Esophagus (tissue), 2 donors: ENCODE data around the gene SPACA6. TPM values are rescaled to one million over a fixed set of nuclear protein-coding genes. Genes with fewer than 3 reads are reported as not detected.
"Not testable (repeated sequence)": the region's sequence is repeated elsewhere in the genome, so short reads cannot be mapped to it uniquely, and the experiment has no call there.

ENCODE experiments used
- H3K27ac ChIP-seq, 2 donors: one replicate each; pipeline ENCODE4 v1.5.1; 2013; ENCODE audit warnings: low read depth in 2 of 2, mild to moderate bottlenecking in 2 of 2, inconsistent platforms in 1 of 2, low read length in 1 of 2, moderate library complexity in 1 of 2
- H3K27me3 ChIP-seq, 2 donors: one replicate each; pipeline ENCODE4 v1.6.1; 2013; ENCODE audit warnings: low read length in 2 of 2, control low read depth in 1 of 2, mild to moderate bottlenecking in 1 of 2; ENCODE audit not compliant: insufficient read depth in 2 of 2, control insufficient read depth in 1 of 2
- H3K36me3 ChIP-seq, 2 donors: one replicate each; pipeline ENCODE4 v1.6.1; 2013; ENCODE audit warnings: low read length in 1 of 2; ENCODE audit not compliant: control insufficient read depth in 2 of 2, insufficient read depth in 2 of 2
- H3K4me1 ChIP-seq, 2 donors: one replicate each; pipeline ENCODE4 v1.6.1; 2013; ENCODE audit warnings: low read length in 1 of 2; ENCODE audit not compliant: control insufficient read depth in 2 of 2, insufficient read depth in 2 of 2
- H3K4me3 ChIP-seq, 2 donors: one replicate each; pipeline ENCODE4 v1.5.1; 2013; ENCODE audit warnings: low read length in 2 of 2, mild to moderate bottlenecking in 2 of 2, low read depth in 1 of 2, moderate library complexity in 1 of 2
- H3K9me3 ChIP-seq, 2 donors: one replicate each; pipeline ENCODE4 v1.6.1; 2013; ENCODE audit warnings: mild to moderate bottlenecking in 2 of 2, low read depth in 1 of 2, low read length in 1 of 2, moderate library complexity in 1 of 2; ENCODE audit not compliant: control insufficient read depth in 2 of 2, insufficient read depth in 1 of 2
- WGBS, 2 donors: extraction: QIAGEN DNeasy Blood & Tissue Kit; methylation state at CpG; one replicate each; pipeline ENCODE4 v1.1.7; 2013; 5-methylcytosine and 5-hydroxymethylcytosine counted together
- polyA plus RNA-seq, 2 donors: library from polyadenylated mRNA; stranded (reverse); fragments of 200-250 nt; gene quantifications; one replicate each; pipeline ENCODE4 v1.2.3, GENCODE V29; 2013
- donor health status: healthy with polysubstance abuse.
- donor health status: Bipolar disorder and iron deficiency.

SPACA6 gene
- polyA plus RNA-seq, 2 donors: 4.4 to 14.0 TPM

DNA sequence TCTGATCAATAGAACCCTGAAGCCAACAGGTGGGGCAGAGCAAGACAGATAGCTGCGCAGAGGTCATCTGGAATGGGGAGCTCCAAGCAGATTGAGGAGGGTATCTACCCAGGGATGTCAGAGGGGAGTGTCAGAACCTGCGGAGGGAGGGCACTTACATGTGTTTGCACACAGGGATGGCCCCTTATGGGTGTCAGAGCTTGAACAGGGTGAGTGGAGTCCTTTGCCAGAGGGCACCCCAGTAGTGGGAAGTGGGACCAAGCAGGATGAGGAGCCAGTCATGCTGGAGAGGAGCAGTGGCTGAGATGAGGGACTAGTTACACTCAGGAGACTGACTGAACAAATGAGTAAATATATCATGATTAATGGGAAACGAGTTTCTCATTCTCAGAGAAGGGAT lies 29.5 kb upstream of the SPACA6 start:
- H3K4me1 ChIP-seq: no peaks in the 10 kb centered on the region
- no peak overlapping the region for H3K4me3 ChIP-seq
- peaks cover 2 to 3% of the 10 kb centered on the region in 2 donors for H3K27me3 ChIP-seq
- WGBS, 2 donors: 59 to 61% methylated on average over 3 of the region's 3 CpGs
- no peaks in the 10 kb centered on the region for H3K36me3 ChIP-seq
- H3K9me3 ChIP-seq: peaks cover 0 to 2% of the 10 kb centered on the region in 2 donors
- H3K27ac ChIP-seq: no peak overlapping the region

DNA sequence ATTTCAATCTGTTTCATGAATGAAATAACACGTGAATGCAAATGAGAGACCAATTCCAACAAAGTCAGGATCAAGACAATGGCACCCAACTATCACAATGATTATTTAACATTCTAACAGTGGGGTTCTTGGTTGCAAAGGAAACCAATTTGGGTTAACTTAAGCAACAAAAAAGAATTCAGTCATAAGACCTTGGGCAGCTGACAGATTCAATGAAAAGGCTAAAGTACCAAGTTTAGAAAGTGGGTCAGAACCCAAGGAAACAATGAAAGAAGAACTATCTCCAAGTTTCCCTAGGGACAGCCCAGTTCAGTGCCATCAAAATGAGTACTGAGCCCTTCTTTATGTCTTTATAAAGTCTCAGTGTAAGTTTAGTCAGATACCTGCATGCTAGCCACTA lies 29.0 kb upstream of the SPACA6 start:
- H3K4me3 ChIP-seq: no peak overlapping the region
- peaks cover 0 to 2% of the 10 kb centered on the region in 2 donors for H3K9me3 ChIP-seq
- WGBS, 2 donors: 28 to 30% methylated on average over 1 of the region's 1 CpG
- H3K27me3 ChIP-seq: peaks cover 2 to 3% of the 10 kb centered on the region in 2 donors
- H3K36me3 ChIP-seq: no peaks in the 10 kb centered on the region
- H3K27ac ChIP-seq: no peak overlapping the region
- no peaks in the 10 kb centered on the region for H3K4me1 ChIP-seq

DNA sequence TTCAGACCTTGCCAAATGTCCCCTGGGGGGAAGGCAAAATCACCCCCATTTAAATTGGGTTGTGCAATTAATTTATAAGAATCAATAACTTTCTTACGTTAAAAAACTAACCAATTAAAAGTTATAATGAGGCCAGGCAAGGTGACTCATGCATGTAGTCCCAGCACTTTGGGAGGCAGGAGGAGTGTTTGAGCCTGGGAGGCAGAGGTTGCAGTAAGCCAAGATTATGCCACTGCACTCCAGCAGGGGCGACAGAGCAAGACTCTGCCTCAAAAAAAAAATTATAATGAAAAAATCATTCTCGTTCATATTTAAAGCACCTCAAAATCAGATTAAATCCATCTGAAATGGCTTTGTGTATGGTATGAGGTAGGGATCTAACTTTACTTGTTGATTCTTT lies 28.1 kb upstream of the SPACA6 start:
- H3K27me3 ChIP-seq: peaks cover 2 to 3% of the 10 kb centered on the region in 2 donors
- no peaks in the 10 kb centered on the region for H3K4me1 ChIP-seq
- H3K36me3 ChIP-seq: no peaks in the 10 kb centered on the region
- 55 to 61% methylated on average over 3 of the region's 3 CpGs for WGBS, 2 donors
- peaks cover 0 to 2% of the 10 kb centered on the region in 2 donors for H3K9me3 ChIP-seq
- no peak overlapping the region for H3K4me3 ChIP-seq
- no peak overlapping the region for H3K27ac ChIP-seq

DNA sequence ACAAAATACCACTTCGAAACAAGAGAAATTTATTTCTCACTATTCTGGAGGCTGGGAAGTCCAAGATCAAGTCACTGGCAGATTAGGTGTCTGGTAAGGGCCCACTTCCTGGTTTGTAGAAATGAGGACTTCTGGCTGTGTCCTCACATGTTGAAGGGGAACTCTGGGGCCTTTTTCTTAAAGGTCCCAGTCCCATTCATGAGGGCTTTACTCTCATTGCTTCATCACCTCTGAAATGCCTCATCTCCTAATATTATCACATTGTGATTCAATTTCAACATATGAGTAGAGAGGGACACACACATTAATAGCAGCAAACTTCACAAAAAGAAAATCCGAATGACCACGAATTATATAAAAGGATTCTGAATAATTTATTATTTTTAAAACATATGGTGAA lies 24.9 kb upstream of the SPACA6 start:
- H3K27ac ChIP-seq: no peak overlapping the region
- H3K4me1 ChIP-seq: no peaks in the 10 kb centered on the region
- no peaks in the 10 kb centered on the region for H3K36me3 ChIP-seq
- H3K9me3 ChIP-seq: peaks cover 0 to 2% of the 10 kb centered on the region in 2 donors
- 78 to 91% methylated on average over 3 of the region's 3 CpGs for WGBS, 2 donors
- peaks cover 2 to 3% of the 10 kb centered on the region in 2 donors for H3K27me3 ChIP-seq
- no peak overlapping the region for H3K4me3 ChIP-seq

DNA sequence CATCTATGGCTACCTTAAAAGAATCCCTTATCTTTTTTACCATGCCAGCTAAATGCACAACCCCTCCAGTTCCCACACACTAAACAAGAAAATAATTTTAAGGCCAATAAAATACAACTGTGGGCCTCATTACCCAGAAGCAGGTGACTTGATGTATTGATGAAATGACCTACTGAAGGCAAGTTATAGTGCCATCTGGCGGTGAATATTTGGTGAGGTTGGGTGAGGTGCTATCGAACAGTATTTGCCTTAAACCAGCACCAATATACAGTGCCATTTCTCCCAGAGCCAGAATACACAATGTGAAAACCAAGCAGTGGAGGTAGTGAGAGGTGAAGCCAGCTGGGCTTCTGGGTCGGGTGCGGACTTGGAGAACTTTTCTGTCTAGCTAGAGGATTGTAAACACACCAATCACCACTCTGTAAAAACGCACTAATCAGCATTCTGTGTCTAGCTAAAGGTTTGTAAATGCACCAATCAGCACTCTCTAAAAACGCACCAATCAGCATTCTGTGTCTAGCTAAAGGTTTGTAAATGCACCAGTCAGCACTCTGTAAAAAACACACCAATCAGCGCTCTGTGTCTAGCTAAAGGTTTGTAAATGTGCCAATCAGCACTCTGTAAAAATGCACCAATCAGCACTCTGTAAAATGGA lies 17.1 kb upstream of the SPACA6 start:
- H3K27ac ChIP-seq: not testable (repeated sequence)
- WGBS, 2 donors: 59 to 68% methylated on average over 7 of the region's 7 CpGs

DNA sequence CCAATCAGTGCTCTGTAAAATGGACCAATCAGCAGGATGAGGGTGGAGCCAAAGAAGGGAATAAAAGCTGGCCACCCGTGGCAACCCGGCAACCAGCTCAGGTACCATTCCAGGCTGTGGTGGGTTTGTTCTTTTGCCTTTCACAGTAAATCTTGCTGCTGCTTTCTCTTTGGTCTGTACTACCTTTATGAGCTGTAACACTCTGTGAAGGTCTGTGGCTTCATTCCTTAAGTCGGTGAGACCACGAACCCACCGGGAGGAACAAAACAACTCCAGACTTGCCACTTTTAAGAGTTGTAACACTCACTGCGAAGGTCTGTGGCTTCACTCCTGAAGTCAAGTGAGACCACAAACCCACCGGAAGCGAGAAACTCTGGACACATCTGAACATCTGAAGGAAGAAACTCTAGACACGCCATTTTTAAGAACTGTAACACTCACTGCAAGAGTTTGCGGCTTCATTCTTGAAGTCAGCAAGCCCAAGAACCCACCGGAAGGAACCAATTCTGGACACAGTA lies 16.5 kb upstream of the SPACA6 start:
- no peaks in the 10 kb centered on the region for H3K4me1 ChIP-seq
- H3K9me3 ChIP-seq: no peaks in the 10 kb centered on the region
- no peaks in the 10 kb centered on the region for H3K36me3 ChIP-seq
- WGBS, 2 donors: 67 to 75% methylated on average over 11 of the region's 11 CpGs
- no peaks in the 10 kb centered on the region for H3K27me3 ChIP-seq
- no peak overlapping the region for H3K27ac ChIP-seq
- H3K4me3 ChIP-seq: no peak overlapping the region

More for the DNA sequence above, 17.1 kb upstream of the SPACA6 start:
- H3K36me3 ChIP-seq, H3K9me3 ChIP-seq, H3K4me3 ChIP-seq, H3K4me1 ChIP-seq, H3K27me3 ChIP-seq: not testable (repeated sequence)

DNA sequence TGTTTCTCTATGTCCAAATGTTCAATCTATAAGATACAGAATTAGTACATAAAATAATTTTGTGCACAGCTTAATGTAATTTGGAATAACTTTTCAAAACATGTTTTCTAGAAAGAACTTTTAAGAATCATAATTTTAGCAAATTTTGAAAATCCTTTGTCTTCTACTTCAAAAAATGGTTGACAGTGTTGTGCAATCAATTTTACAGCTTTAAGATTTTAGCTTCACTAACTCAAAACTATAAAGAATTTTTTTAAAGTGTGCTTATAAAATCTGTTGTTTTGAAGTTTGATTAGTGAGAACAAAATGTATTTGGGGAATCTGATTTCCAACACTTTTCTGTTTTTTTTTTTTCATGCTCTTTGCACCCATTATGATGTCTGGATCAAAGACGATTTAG lies 12.7 kb upstream of the SPACA6 start:
- Histone ChIP-seq H3K27me3 (no peaks in the 10 kb centered on the region), H3K36me3 (no peaks in the 10 kb centered on the region), H3K4me3 (no peak overlapping the region), H3K4me1 (no peaks in the 10 kb centered on the region), H3K27ac (no peak overlapping the region), H3K9me3 (no peaks in the 10 kb centered on the region)
- WGBS, 2 donors: 85 to 91% methylated on average over 1 of the region's 1 CpG

DNA sequence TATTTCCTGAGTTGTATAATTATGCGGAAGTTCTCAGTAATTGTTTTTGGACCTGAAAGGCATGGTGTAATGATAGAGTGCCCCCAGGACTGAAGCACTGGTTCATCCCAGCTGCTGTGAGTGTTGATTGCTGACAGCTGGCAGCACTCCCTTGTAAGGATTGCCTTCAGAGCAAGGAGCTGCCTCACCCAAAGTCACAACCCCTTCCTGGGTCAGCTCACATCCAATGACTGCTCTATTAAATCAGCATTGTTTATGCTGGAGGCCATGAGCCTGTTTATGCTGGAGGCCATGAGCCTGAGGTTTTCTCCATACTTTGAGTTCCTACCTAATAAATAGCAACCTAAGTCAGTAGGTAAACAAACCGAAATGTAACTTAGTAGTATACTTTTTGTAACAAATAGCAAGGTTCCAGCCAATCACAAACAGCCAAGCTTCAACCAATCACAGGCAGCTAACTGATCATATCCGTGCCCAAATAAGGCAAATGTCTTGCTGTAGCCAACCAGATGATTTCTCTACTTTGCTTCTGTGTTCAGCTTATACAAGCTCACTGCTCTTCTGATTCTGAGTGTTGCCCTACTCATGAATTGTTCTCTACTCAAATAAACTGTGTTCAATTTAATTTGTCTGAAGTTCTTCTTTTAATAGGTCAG lies 11.7 kb upstream of the SPACA6 start:
- Histone ChIP-seq H3K9me3 (no peaks in the 10 kb centered on the region), H3K27ac (no peak overlapping the region), H3K4me3 (no peak overlapping the region), H3K27me3 (no peaks in the 10 kb centered on the region), H3K36me3 (no peaks in the 10 kb centered on the region), H3K4me1 (no peaks in the 10 kb centered on the region)
- WGBS, 2 donors: 53 to 65% methylated on average over 3 of the region's 3 CpGs

DNA sequence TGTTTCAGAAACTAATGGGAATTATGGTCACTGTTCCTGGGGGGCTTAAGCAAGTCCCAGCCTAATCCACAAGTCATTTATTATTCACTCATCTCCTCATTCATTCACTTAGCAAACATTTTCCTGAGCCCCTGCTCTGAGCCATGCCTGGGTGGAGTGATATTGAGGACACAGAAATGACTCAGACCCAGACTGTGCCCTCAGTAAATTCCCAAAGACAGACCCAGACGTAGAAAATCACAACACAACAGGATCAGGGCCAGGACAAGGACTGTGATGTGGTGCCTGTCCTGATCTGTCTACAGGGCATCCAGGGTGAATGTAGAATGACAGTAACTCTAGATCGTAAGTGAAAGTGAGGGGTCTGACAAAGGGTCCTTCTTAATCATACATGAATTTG lies 7.0 kb upstream of the SPACA6 start:
- no peaks in the 10 kb centered on the region for H3K27me3 ChIP-seq
- no peaks in the 10 kb centered on the region for H3K36me3 ChIP-seq
- H3K4me1 ChIP-seq: peaks cover 0 to 8% of the 10 kb centered on the region in 2 donors
- H3K9me3 ChIP-seq: no peaks in the 10 kb centered on the region
- 62 to 65% methylated on average over 2 of the region's 2 CpGs for WGBS, 2 donors
- no peak overlapping the region for H3K27ac ChIP-seq
- H3K4me3 ChIP-seq: no peak overlapping the region
